GM12864 (cell line): ENCODE data around the gene CCHCR1.

Experiments
- DNase-seq: peaks from one replicate; pipeline ENCODE4 v3.0.0-alpha.2; 2011; ENCODE audit warnings: low read depth
- H3K4me3 ChIP-seq: 2 replicates; pipeline ENCODE4 v1.5.1; 2011; ENCODE audit warnings: mild to moderate bottlenecking, low read depth, low read length, control low read depth
- TF ChIP-seq, protein P1 (sequence below): IDR thresholded peaks from 2 replicates; pipeline ENCODE4 v1.5.1; 2011; ENCODE audit warnings: low read depth, mild to moderate bottlenecking, moderate library complexity, low read length, control low read depth, inconsistent platforms; ENCODE audit errors: missing control alignments

Gene CCHCR1

DNA sequence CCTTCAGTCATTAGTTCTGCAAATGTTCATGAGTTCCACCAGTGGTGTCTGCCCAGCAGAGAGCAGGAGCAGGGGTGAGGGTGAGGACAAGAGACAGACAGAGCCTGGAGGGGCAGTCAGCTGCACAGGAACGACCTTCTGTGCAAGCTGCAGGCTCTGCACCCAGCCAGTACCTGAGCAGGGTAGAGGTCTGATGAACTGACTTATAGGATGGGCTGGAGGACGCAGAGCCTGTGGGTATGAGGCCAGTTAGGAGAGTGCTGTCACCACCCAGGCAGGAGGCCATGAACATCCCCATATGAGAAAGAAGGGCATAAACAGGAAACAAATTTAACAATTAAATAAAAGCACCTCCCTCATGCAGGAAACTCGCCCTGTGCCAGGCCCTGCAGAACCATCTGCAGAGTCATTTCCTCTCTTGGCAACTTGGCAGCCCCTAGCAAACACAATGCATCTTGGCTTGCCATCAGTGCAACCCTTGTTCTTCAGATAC, 63.2 kb downstream of the CCHCR1 start:
- no peak for DNase-seq
- TF ChIP-seq, protein P1, sequence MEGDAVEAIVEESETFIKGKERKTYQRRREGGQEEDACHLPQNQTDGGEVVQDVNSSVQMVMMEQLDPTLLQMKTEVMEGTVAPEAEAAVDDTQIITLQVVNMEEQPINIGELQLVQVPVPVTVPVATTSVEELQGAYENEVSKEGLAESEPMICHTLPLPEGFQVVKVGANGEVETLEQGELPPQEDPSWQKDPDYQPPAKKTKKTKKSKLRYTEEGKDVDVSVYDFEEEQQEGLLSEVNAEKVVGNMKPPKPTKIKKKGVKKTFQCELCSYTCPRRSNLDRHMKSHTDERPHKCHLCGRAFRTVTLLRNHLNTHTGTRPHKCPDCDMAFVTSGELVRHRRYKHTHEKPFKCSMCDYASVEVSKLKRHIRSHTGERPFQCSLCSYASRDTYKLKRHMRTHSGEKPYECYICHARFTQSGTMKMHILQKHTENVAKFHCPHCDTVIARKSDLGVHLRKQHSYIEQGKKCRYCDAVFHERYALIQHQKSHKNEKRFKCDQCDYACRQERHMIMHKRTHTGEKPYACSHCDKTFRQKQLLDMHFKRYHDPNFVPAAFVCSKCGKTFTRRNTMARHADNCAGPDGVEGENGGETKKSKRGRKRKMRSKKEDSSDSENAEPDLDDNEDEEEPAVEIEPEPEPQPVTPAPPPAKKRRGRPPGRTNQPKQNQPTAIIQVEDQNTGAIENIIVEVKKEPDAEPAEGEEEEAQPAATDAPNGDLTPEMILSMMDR, result no peak
- H3K4me3 ChIP-seq, result no peak overlapping the region

DNA sequence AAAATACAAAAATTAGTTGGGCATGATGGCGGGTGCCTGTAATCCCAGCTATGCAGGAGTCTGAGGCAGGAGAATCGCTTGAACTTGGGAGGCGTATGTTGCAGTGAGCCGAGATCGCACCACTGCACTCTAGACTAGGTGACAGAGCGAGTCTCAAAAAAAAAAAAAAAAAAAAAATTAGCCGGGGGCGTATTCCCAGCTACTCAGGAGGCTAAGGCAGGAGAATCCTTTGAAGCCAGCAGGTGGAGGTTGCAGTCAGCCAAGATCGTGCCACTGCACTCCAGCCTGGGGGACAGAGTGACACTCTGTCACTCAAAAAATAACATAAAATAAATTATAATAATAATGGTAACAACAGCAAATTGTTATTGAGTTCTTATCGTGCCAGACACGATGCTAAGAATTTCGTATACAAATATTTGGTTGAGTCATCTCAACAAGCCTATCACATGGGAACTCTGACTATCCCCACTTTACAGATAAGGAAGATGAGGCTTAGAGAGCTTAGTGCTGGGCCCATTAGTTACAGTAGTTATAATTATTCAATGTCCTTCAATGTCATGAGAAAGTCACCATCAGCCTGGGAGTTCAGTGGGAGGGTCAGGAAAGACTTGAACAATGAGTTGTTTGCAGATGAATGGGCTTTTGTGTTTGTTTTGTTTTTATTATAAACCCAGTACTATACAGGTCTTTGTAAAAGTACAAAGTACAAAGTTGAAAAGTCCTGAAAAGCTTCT, 64.7 kb downstream of the CCHCR1 start:
- TF ChIP-seq, protein P1, result no peak
- no peak overlapping the region for H3K4me3 ChIP-seq
- no peak for DNase-seq
